Naive B cell (primary cell): ENCODE measurements around the gene PROB1. TPM values are rescaled to one million over a fixed set of nuclear protein-coding genes. Genes with fewer than 3 reads are reported as not detected.

Source experiments
- ATAC-seq, 2 donors: fragments of 150-1000 bp; cut with Tn5 transposase; 2 replicates each; pipeline ENCODE4 v1.10.0; 2021; ENCODE audit warnings: low read depth in 2 of 2, mild to moderate bottlenecking in 2 of 2, moderate library complexity in 2 of 2
- DNase-seq: peaks from one replicate; pipeline ENCODE4 v3.0.0; 2022
- H3K27ac Mint-ChIP-seq, 6 donors: one replicate each; pipeline ENCODE4 v1.8.0; 2020 to 2022; ENCODE audit warnings: mild to moderate bottlenecking in 6 of 6, mixed read lengths in 6 of 6, moderate library complexity in 5 of 6, inconsistent platforms in 2 of 6
- H3K27me3 Mint-ChIP-seq, 3 donors: one replicate each; pipeline ENCODE4 v1.8.0; 2021 to 2022; ENCODE audit warnings: mixed read lengths in 3 of 3, mild to moderate bottlenecking in 1 of 3
- H3K36me3 Mint-ChIP-seq, 2 donors: one replicate each; pipeline ENCODE4 v1.8.0; 2020 to 2022; ENCODE audit warnings: mixed read lengths in 2 of 2, inconsistent platforms in 1 of 2, mild to moderate bottlenecking in 1 of 2
- H3K4me1 Mint-ChIP-seq, 3 donors: one replicate each; pipeline ENCODE4 v1.8.0; 2020 to 2022; ENCODE audit warnings: mixed read lengths in 3 of 3, inconsistent platforms in 1 of 3, mild to moderate bottlenecking in 1 of 3, moderate library complexity in 1 of 3
- H3K4me3 Mint-ChIP-seq, 8 donors: one replicate each; pipeline ENCODE4 v1.8.0; 2020 to 2022; ENCODE audit warnings: mild to moderate bottlenecking in 8 of 8, mixed read lengths in 8 of 8, moderate library complexity in 8 of 8, inconsistent platforms in 2 of 8
- H3K9me3 Mint-ChIP-seq, 7 donors: one replicate each; pipeline ENCODE4 v1.8.0; 2020 to 2022; ENCODE audit warnings: mixed read lengths in 7 of 7, mild to moderate bottlenecking in 5 of 7, inconsistent platforms in 2 of 7, moderate library complexity in 1 of 7
- polyA plus RNA-seq, 6 donors: library from polyadenylated mRNA; unstranded; fragments of 300-500 nt; fragmentation: Illumina TruSeq; gene quantifications; one replicate each; pipeline ENCODE4 v1.2.3, GENCODE V29; 2021; ENCODE audit warnings: low read depth in 6 of 6

The PROB1 gene
- polyA plus RNA-seq, 6 donors from 2014 or later, result 0.67 to 2.5 (median 1.1) TPM

DNA sequence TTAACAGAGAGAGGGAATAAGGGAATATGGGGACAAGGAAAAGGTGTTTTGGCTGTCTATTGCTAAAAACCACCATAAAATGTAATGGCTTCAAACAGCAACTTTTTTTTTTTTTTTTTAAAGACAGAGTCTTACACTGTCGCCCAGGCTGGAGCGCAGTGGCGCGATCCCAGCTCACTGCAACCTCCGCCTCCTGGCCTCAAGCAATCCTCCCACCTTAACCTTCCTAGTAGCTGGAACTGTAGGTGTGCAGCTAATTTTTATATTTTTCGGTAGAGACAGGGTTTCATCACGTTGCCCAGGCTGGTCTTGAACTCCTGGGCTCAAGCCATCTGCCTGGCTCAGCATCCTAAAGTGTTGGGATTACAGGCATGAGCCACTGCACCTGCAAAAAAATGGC, 13.3 kb upstream of the PROB1 start:
- no peak for DNase-seq
- peaks cover 0 to 6% of the 10 kb centered on the region in 2 donors for H3K36me3 Mint-ChIP-seq
- H3K9me3 Mint-ChIP-seq, result peaks cover 0 to 2% (median 0%) of the 10 kb centered on the region in 7 donors
- H3K4me1 Mint-ChIP-seq, result peaks cover 25 to 43% (median 35%) of the 10 kb centered on the region in 3 donors
- peak overlapping the region in 4 of 8 donors; percentile 2 to 78 (median 28) for H3K4me3 Mint-ChIP-seq
- H3K27me3 Mint-ChIP-seq, result no peaks in the 10 kb centered on the region
- no peak for ATAC-seq
- peak overlapping the region; percentile 37 to 94 (median 74) for H3K27ac Mint-ChIP-seq

DNA sequence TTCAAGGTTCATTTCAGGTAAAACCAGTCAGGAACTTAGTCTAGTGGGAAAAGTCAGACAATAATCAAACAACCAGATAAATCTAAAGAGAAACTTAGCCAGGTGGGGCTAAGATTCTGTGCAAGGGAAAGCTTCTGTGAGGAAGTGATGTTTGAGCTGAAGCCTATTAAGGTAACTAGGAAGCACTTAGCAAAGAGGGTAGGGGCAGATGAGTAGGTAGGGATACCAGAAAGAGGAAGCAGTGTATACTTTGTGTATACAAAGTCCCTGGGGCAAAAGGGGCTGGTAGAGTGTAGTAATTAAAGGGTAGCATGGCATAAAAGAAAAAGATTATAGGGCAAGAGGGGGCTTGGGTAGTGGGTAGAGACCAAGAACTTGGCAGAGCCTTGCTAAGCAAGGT, 12.6 kb upstream of the PROB1 start:
- ATAC-seq, result peak; percentile 54 to 56

DNA sequence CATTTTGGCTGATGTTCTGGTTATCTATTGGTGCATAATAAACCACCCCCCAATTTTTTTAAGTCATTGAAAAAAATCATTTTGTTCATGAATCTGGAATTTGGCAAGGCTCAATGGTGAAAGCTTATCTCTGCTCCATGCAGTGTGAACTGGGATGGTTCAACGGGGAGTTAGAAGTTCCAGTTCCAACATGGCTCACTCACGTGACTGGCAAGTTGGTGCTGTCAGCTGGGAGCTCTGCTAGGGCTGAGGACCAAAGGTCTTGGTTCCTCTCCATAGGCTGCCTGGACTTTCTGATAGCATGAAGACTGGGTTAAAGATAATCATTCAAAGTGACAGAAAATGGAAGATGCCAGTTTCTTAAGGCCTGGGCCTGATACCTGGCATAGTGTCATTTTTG, 12.1 kb upstream of the PROB1 start:
- H3K27me3 Mint-ChIP-seq, result no peaks in the 10 kb centered on the region
- peaks cover 33 to 52% (median 44%) of the 10 kb centered on the region in 3 donors for H3K4me1 Mint-ChIP-seq
- H3K9me3 Mint-ChIP-seq, result peaks cover 0 to 2% (median 0%) of the 10 kb centered on the region in 7 donors
- peak overlapping the region; percentile 0 to 94 (median 72) for H3K27ac Mint-ChIP-seq
- no peaks in the 10 kb centered on the region for H3K36me3 Mint-ChIP-seq
- ATAC-seq (no peak), DNase-seq (no peak)
- H3K4me3 Mint-ChIP-seq, result peak overlapping the region in 4 of 8 donors; percentile 25 to 78 (median 63)

More for the DNA sequence above, 12.6 kb upstream of the PROB1 start:
- Mint-ChIP-seq H3K27ac (peak overlapping the region; percentile 0 to 94 (median 72)), H3K4me1 (peaks cover 32 to 49% (median 42%) of the 10 kb centered on the region in 3 donors), H3K27me3 (no peaks in the 10 kb centered on the region), H3K36me3 (no peaks in the 10 kb centered on the region), H3K4me3 (peak overlapping the region in 7 of 8 donors; percentile 2 to 78 (median 49)), H3K9me3 (peaks cover 0 to 2% (median 0%) of the 10 kb centered on the region in 7 donors)
- DNase-seq, result peak; percentile 69

DNA sequence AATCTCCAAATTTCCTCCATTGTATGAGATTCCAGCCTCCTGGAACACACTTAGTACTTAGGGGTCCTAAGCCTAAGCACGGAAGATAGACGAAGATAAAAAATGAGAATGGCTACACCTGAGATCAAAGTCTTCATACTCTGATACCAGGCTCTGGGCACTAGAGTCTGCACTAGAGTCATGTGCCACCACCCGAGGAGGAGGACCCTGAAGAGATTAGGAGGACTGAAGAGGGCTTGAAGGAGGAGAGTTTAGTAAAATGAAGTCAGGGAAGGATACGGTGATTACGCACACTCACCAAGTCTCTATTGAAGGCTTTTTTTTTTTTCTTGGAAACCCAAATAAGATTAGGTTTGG, 9.6 kb upstream of the PROB1 start:
- peaks cover 0 to 2% (median 0%) of the 10 kb centered on the region in 7 donors for H3K9me3 Mint-ChIP-seq
- H3K27me3 Mint-ChIP-seq, result no peaks in the 10 kb centered on the region
- H3K4me1 Mint-ChIP-seq, result peaks cover 33 to 52% (median 44%) of the 10 kb centered on the region in 3 donors
- H3K36me3 Mint-ChIP-seq, result no peaks in the 10 kb centered on the region
- ATAC-seq (no peak), DNase-seq (no peak)
- peak overlapping the region; percentile 80 to 97 (median 92) for H3K4me3 Mint-ChIP-seq
- H3K27ac Mint-ChIP-seq, result peak overlapping the region; percentile 87 to 99 (median 96)

DNA sequence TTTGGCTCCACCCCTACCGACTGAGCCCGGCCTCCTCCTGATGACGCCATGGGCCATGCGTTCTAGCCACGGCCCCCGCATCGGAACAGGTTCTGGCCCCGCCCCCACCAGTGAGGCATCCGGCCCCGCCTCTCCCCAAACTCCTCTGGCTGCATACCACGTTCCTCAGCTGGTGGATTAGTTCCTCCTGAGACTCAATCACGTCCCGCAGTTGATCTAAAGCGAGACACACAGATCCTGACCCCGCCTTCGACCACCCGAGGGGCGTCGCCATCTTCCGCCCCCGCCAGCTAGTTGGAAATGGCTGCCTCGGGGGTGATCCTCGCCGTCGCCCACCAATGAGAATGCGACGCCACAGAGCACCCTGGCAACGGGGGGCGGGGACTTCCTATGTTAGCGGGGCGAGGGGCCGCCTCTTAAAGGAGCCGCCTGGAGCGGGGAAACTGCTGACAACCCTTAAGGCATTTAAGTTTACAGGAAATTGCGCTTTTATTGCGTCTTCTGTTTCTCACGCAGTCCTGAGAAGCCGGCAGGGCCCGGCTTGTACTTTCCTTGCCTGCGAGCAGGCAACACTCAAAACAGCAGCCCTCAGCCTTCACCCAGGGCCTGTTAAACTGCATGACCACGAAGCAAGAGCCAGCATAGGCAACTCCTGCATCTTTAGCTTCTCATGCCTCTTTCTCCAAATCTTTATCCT, 9.0 kb upstream of the PROB1 start, which contains the start of gene SPATA24:
TSS of gene SPATA24 (minus strand) at position 303 of the 697 bp plus-strand sequence. CDS start at position 274, 29 bp downstream.
- Mint-ChIP-seq H3K36me3 (no peaks in the 10 kb centered on the region), H3K4me1 (peaks cover 33 to 52% (median 44%) of the 10 kb centered on the region in 3 donors), H3K27ac (peak within 1 kb of the TSS; percentile 87 to 99 (median 96)), H3K4me3 (peak within 1 kb of the TSS; percentile 80 to 97 (median 92)), H3K9me3 (peaks cover 0 to 2% (median 0%) of the 10 kb centered on the region in 7 donors), H3K27me3 (no peaks in the 10 kb centered on the region)
- ATAC-seq (peak; percentile 80 to 83), DNase-seq (peak; percentile 98)

DNA sequence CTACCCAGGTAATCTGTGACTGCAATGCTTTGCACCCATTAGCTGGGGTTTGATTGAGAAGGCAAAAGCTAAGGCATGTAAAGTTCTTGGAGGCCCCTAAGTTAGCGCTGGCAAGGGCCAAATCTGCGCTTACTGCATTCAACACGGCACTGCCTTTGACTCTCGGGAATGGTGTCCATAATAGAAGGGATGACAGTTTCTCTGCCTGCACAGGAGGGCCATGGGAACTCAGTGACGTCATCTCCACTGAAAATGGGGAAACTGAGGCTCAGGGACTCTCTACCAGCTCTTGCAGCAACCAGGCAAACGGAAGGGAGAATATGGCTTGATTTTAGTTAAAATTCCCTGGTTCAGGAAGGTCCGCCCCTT, 8.5 kb upstream of the PROB1 start:
- H3K9me3 Mint-ChIP-seq, result peaks cover 0 to 2% (median 0%) of the 10 kb centered on the region in 7 donors
- DNase-seq, result no peak
- no peaks in the 10 kb centered on the region for H3K36me3 Mint-ChIP-seq
- peak overlapping the region; percentile 87 to 99 (median 96) for H3K27ac Mint-ChIP-seq
- no peak for ATAC-seq
- H3K4me1 Mint-ChIP-seq, result peaks cover 33 to 52% (median 44%) of the 10 kb centered on the region in 3 donors
- H3K4me3 Mint-ChIP-seq, result peak overlapping the region; percentile 80 to 97 (median 92)
- no peaks in the 10 kb centered on the region for H3K27me3 Mint-ChIP-seq

DNA sequence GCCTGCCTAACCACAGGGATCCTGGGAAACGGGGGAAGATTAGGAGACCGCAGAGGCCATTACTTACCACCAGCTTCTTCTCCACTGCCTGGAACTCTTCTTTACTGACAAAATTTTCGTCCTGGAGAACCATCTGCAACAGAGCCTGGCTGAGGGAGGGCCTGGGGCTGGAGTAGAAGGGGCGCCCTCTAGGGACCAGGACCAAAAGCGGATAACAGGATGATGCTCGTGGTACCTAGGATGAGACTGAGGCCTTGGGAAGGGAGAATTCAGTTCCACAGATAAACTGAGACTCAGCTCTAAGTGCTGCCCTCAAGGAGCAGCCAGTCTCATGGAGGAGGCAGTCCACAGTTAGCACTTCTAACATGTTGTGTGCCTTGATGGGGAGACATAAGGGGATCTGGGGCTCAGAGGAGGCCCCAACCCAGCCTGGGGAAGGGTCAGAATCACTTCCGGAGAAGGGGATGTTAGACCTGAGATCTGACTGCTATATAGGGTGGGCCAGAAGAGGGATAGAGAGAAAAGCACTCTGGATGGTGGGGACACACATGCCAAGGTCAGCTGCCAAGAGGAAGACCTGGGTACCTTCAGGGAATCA, 7.8 kb upstream of the PROB1 start:
- H3K27me3 Mint-ChIP-seq, result no peaks in the 10 kb centered on the region
- peak overlapping the region; percentile 80 to 97 (median 92) for H3K4me3 Mint-ChIP-seq
- ATAC-seq (no peak), DNase-seq (no peak)
- peaks cover 31 to 46% (median 38%) of the 10 kb centered on the region in 3 donors for H3K4me1 Mint-ChIP-seq
- H3K27ac Mint-ChIP-seq, result peak overlapping the region; percentile 87 to 99 (median 94)
- H3K36me3 Mint-ChIP-seq, result no peaks in the 10 kb centered on the region
- no peaks in the 10 kb centered on the region for H3K9me3 Mint-ChIP-seq

DNA sequence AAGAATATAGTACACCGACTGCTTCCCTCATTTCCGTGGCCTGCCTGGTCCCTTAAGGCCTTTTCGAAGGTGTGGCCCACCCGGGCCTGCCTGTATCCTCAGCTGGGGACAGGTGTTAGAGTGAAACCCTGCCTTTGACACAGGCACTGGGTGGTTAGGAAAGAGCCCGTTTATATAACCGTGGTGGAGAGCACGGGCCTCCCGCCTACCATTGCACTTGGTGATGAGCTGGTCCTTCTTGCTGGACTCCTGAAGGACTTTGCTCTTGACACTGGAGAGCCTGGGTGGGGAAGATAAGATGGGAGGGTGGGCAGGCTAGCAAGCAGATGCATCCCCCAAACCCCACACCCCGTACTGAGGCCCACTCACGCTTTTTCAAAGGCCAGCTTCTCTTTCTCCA, 6.6 kb upstream of the PROB1 start:
- Mint-ChIP-seq H3K4me3 (peak overlapping the region in 2 of 8 donors; percentile 12 to 34), H3K4me1 (peaks cover 27 to 35% (median 32%) of the 10 kb centered on the region in 3 donors), H3K9me3 (no peaks in the 10 kb centered on the region), H3K27me3 (no peaks in the 10 kb centered on the region), H3K36me3 (no peaks in the 10 kb centered on the region), H3K27ac (no peak overlapping the region)
- ATAC-seq, result no peak
- no peak for DNase-seq

DNA sequence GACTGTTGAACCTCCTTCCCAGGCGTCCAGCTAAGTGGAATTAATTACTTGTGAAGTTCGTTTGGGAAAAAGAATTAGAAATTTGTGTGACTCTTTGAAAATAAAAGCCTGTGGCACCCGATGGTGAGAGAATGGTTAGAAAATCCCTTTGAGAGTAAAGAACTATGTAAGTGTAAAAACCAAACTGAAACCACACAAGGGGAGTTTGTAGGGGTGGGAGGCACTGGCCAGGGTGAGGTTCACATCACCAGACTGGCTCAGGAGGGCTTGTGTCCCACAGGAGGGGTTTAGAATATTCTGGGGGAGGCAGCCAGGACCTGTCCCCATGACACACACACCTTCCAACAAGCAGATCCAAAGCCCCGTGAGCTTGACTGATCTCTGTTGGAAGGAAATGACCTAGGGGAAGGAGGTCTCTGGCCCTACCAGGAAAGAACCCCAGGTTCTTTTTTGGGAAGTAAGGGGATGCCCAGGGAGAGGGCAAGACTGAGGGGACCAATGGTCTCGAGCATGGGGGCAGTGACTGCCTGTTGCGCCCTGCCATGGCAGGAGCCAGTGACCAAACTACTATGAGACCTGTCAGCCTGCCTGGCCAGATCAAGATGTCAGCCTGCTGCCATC, 4.7 kb upstream of the PROB1 start:
- H3K4me1 Mint-ChIP-seq, result peaks cover 24 to 37% (median 26%) of the 10 kb centered on the region in 3 donors
- H3K9me3 Mint-ChIP-seq, result no peaks in the 10 kb centered on the region
- no peak for ATAC-seq
- H3K27ac Mint-ChIP-seq, result peak overlapping the region in 1 of 6 donors; percentile 18
- DNase-seq, result no peak
- no peaks in the 10 kb centered on the region for H3K36me3 Mint-ChIP-seq
- H3K27me3 Mint-ChIP-seq, result no peaks in the 10 kb centered on the region
- H3K4me3 Mint-ChIP-seq, result peak overlapping the region in 1 of 8 donors; percentile 47

DNA sequence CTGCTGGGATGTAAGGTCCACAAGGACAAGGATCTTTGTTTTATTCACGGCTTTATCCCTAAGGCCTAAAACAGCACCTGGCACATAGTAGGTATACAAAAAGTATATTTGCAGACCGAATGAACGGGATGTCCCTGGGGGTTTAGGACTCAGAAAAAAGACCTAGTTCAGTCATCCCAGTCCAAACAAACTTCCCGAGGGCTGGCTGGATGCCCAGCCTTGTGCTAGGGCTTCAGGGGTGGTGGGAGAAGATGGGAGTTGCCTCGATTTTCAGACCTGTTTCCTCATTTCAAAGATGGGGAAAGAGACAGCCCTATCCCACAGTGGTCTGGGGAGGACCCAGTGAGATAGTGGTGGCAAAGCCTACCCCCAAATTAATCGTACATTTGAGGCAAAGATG, 3.0 kb upstream of the PROB1 start:
- H3K4me3 Mint-ChIP-seq, result no peak overlapping the region
- H3K27me3 Mint-ChIP-seq, result no peaks in the 10 kb centered on the region
- peaks cover 9 to 23% (median 14%) of the 10 kb centered on the region in 3 donors for H3K4me1 Mint-ChIP-seq
- no peak for DNase-seq
- H3K27ac Mint-ChIP-seq, result no peak overlapping the region
- no peaks in the 10 kb centered on the region for H3K9me3 Mint-ChIP-seq
- no peaks in the 10 kb centered on the region for H3K36me3 Mint-ChIP-seq
- no peak for ATAC-seq

DNA sequence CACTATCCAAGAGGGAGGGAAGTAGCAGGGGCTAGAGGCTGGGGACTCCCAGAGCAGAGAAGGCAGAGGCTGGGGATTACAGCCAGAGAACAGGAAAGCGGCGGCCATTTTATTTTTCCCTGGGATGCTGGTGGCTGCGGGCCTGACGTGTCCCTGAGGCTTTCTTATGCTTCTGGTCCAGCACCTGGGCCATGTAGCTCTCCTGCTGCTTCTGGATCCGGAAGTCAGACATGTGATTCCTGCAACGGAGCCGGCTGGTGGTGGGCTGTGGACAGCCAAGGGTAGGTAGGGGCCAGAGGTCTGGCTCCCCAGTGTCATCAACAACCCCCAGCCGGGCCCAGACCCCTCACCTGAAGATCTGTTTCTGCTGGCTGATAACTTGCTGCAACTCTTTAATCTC, 1.8 kb upstream of the PROB1 start:
- no peaks in the 10 kb centered on the region for H3K36me3 Mint-ChIP-seq
- H3K4me3 Mint-ChIP-seq, result peak overlapping the region in 2 of 8 donors; percentile 12 to 30
- peak overlapping the region in 3 of 6 donors; percentile 11 to 72 (median 52) for H3K27ac Mint-ChIP-seq

DNA sequence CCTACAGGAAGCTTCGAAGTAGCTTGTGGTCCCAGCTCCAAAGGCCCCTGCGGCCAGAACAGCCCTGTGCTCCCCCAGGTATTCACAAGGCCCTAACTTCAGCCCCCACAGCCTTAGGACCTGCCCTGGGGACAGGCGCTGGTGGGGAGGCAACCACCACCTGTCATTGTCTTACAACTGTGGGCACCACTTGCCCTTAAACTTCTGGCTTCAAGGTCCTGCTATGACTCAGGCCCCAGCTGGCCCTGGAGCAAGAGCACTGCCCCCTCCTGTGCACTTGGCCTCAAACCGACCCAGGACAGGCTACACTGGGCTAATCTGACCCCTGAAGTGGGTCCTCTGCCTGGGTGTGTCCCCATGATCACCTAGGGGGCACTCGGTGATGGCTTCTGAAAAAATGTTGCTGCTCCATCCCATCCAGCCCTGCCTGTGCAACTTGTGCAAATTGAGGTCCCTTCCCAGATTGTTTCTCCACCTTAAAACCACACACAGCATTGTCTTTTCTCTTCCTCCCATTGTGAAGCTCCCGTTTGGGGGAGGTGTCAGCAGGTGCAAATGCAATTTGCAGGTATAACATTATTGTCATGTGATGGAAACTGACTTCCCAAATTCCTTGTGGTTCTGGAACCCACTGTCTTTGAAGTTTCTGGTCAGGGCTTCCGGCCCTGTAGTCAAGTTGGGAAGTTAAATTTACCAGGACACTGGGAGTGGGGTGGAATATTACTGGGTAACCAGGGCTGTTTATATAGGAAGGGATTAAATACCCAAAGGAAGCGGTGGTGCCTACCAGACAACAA, 1.1 kb upstream of the PROB1 start:
- Mint-ChIP-seq H3K9me3 (no peaks in the 10 kb centered on the region), H3K4me1 (peaks cover 14 to 29% (median 17%) of the 10 kb centered on the region in 3 donors), H3K36me3 (no peaks in the 10 kb centered on the region), H3K27ac (peak overlapping the region in 2 of 6 donors; percentile 26 to 54), H3K4me3 (peak overlapping the region in 7 of 8 donors; percentile 1 to 62 (median 22)), H3K27me3 (no peaks in the 10 kb centered on the region)
- DNase-seq (no peak), ATAC-seq (no peak)

More for the DNA sequence above, 1.8 kb upstream of the PROB1 start:
- Mint-ChIP-seq H3K4me1 (peaks cover 8 to 23% (median 10%) of the 10 kb centered on the region in 3 donors), H3K9me3 (no peaks in the 10 kb centered on the region), H3K27me3 (no peaks in the 10 kb centered on the region)
- DNase-seq, result no peak
- no peak for ATAC-seq
